ENCODE data around the gene SP5.

The SP5 gene

DNA sequence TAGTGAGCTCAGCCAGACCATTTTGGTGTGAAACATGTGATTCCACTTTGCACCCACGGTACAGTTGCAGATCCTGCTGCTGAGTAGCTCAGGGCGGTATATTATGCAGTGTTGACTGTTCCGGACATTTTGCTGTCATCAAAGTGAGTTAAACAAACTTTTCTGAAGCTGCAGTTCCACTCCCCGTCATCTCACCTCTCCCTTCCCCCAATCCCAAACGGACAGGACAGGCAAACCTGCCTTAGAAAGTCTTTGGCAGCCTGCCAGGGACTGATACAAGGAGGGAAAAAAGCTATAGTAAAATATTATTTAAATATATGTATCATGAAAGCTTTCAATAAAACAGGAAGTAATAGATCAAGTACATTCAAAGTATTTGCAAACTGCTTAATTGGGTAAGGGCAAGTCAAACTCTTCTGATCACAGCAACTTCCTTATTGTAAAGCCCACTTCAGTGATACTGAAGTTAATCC lies 35.5 kb upstream of the SP5 start:
- no peaks in the 10 kb centered on the region for H3K9me3 ChIP-seq (ENCODE audit: control extremely low read depth in 1 of 5, control insufficient read depth in 4 of 5, insufficient read depth in 2 of 5, low read depth in 1 of 5, low read length in 4 of 5)
- no peak overlapping the region for H3K4me3 ChIP-seq (ENCODE audit: control insufficient read depth in 1 of 7, extremely low read depth in 1 of 7, insufficient read depth in 4 of 7, low read depth in 2 of 7, low read length in 6 of 7)
- 91% methylated on average over 2 of the region's 5 CpGs for WGBS (ENCODE audit: insufficient coverage)
- POLR2A ChIA-PET = interaction anchor here (0.6 kb wide), 2 partner anchors 12 to 397 kb away, joined by 5 to 7 read pairs; no protein-coding TSS in a partner anchor
- no peaks in the 10 kb centered on the region for H3K36me3 ChIP-seq (ENCODE audit: control insufficient read depth in 4 of 4, insufficient read depth in 4 of 4, low read length in 3 of 4)
- H3K4me1 ChIP-seq (ENCODE audit: control extremely low read depth in 1 of 4, control insufficient read depth in 4 of 4, insufficient read depth in 4 of 4, low read length in 3 of 4) = no peaks in the 10 kb centered on the region
- DNase-seq = no peak
- CTCF ChIA-PET = no interaction called here
- no peak overlapping the region for H3K27ac ChIP-seq (ENCODE audit: insufficient read depth in 1 of 2, low read depth in 1 of 2, low read length in 2 of 2, poor library complexity in 1 of 2, severe bottlenecking in 2 of 2)
- no peaks in the 10 kb centered on the region for H3K27me3 ChIP-seq (replicated peaks in 2 of 5; ENCODE audit: control insufficient read depth in 4 of 5, insufficient read depth in 5 of 5, low read length in 4 of 5)

- POLR2A ChIA-PET = interaction anchor here (0.6 kb wide), 2 partner anchors 12 to 398 kb away, joined by 5 to 7 read pairs; no protein-coding TSS in a partner anchor
- H3K9me3 ChIP-seq (ENCODE audit: control extremely low read depth in 1 of 5, control insufficient read depth in 4 of 5, insufficient read depth in 2 of 5, low read depth in 1 of 5, low read length in 4 of 5) = no peaks in the 10 kb centered on the region
- no peak overlapping the region for H3K27ac ChIP-seq (ENCODE audit: insufficient read depth in 1 of 2, low read depth in 1 of 2, low read length in 2 of 2, poor library complexity in 1 of 2, severe bottlenecking in 2 of 2)
- H3K4me1 ChIP-seq (ENCODE audit: control extremely low read depth in 1 of 4, control insufficient read depth in 4 of 4, insufficient read depth in 4 of 4, low read length in 3 of 4) = no peaks in the 10 kb centered on the region
- 90% methylated on average over 2 of the region's 2 CpGs for WGBS (ENCODE audit: insufficient coverage)
- DNase-seq = no peak
- H3K4me3 ChIP-seq (ENCODE audit: control insufficient read depth in 1 of 7, extremely low read depth in 1 of 7, insufficient read depth in 4 of 7, low read depth in 2 of 7, low read length in 6 of 7) = no peak overlapping the region
- CTCF ChIA-PET = no interaction called here
- H3K36me3 ChIP-seq (ENCODE audit: control insufficient read depth in 4 of 4, insufficient read depth in 4 of 4, low read length in 3 of 4) = no peaks in the 10 kb centered on the region
- no peaks in the 10 kb centered on the region for H3K27me3 ChIP-seq (replicated peaks in 2 of 5; ENCODE audit: control insufficient read depth in 4 of 5, insufficient read depth in 5 of 5, low read length in 4 of 5)
Observed at GRCh38 chr2:170680172-170680941, 34.8 kb upstream of the SP5 start.

DNA sequence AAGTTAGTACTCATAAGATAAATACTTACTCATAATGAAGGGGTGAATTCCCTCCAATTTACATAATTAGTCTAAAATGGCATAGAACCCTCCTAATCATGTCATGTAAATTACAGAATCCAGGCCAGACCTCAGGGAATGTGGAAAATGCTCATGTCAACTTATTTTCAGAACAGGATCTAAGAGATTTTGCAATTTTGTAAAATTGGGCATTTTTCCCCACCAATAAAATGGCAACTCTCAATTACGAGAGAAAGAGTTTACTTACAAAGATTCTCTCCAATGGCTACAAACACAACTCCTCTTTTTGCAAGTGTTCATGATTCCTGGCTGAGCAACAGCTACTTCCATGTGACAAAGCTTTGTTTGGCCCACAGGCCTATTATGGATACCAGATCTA lies 33.8 kb upstream of the SP5 start:
- H3K4me1 ChIP-seq (ENCODE audit: control extremely low read depth in 1 of 4, control insufficient read depth in 4 of 4, insufficient read depth in 4 of 4, low read length in 3 of 4) = no peaks in the 10 kb centered on the region
- peaks cover 0 to 5% (median 0%) of the 10 kb centered on the region in 5 experiments for H3K27me3 ChIP-seq (replicated peaks in 2 of 5; ENCODE audit: control insufficient read depth in 4 of 5, insufficient read depth in 5 of 5, low read length in 4 of 5)
- WGBS (ENCODE audit: insufficient coverage) = 90% methylated on average over 1 of the region's 1 CpG
- ChIA-PET CTCF (interaction anchor here (0.6 kb wide), 1 partner anchor 65 kb away, joined by 3 read pairs; no protein-coding TSS in a partner anchor), POLR2A (no interaction called here)
- no peak overlapping the region for H3K27ac ChIP-seq (ENCODE audit: insufficient read depth in 1 of 2, low read depth in 1 of 2, low read length in 2 of 2, poor library complexity in 1 of 2, severe bottlenecking in 2 of 2)
- H3K36me3 ChIP-seq (ENCODE audit: control insufficient read depth in 4 of 4, insufficient read depth in 4 of 4, low read length in 3 of 4) = no peaks in the 10 kb centered on the region
- no peak for DNase-seq
- H3K4me3 ChIP-seq (ENCODE audit: control insufficient read depth in 1 of 7, extremely low read depth in 1 of 7, insufficient read depth in 4 of 7, low read depth in 2 of 7, low read length in 6 of 7) = no peak overlapping the region
- no peaks in the 10 kb centered on the region for H3K9me3 ChIP-seq (ENCODE audit: control extremely low read depth in 1 of 5, control insufficient read depth in 4 of 5, insufficient read depth in 2 of 5, low read depth in 1 of 5, low read length in 4 of 5)

- DNase-seq = no peak
- Histone ChIP-seq H3K4me3 (ENCODE audit: control insufficient read depth in 1 of 7, extremely low read depth in 1 of 7, insufficient read depth in 4 of 7, low read depth in 2 of 7, low read length in 6 of 7) (no peak overlapping the region), H3K27me3 (replicated peaks in 2 of 5; ENCODE audit: control insufficient read depth in 4 of 5, insufficient read depth in 5 of 5, low read length in 4 of 5) (peaks cover 0 to 5% (median 0%) of the 10 kb centered on the region in 5 experiments), H3K36me3 (ENCODE audit: control insufficient read depth in 4 of 4, insufficient read depth in 4 of 4, low read length in 3 of 4) (no peaks in the 10 kb centered on the region), H3K4me1 (ENCODE audit: control extremely low read depth in 1 of 4, control insufficient read depth in 4 of 4, insufficient read depth in 4 of 4, low read length in 3 of 4) (no peaks in the 10 kb centered on the region), H3K27ac (ENCODE audit: insufficient read depth in 1 of 2, low read depth in 1 of 2, low read length in 2 of 2, poor library complexity in 1 of 2, severe bottlenecking in 2 of 2) (no peak overlapping the region), H3K9me3 (ENCODE audit: control extremely low read depth in 1 of 5, control insufficient read depth in 4 of 5, insufficient read depth in 2 of 5, low read depth in 1 of 5, low read length in 4 of 5) (no peaks in the 10 kb centered on the region)
- 92% methylated on average over 4 of the region's 4 CpGs for WGBS (ENCODE audit: insufficient coverage)
- POLR2A ChIA-PET = no interaction called here
- CTCF ChIA-PET = no interaction called here
Observed at GRCh38 chr2:170685591-170685990, 29.5 kb upstream of the SP5 start.

GRCh38 chr2:170689481-170689880 lies 25.7 kb upstream of the SP5 start:
- H3K27me3 ChIP-seq (replicated peaks in 2 of 5; ENCODE audit: control insufficient read depth in 4 of 5, insufficient read depth in 5 of 5, low read length in 4 of 5) = peaks cover 0 to 7% (median 0%) of the 10 kb centered on the region in 5 experiments
- CTCF ChIA-PET = no interaction called here
- H3K4me1 ChIP-seq (ENCODE audit: control extremely low read depth in 1 of 4, control insufficient read depth in 4 of 4, insufficient read depth in 4 of 4, low read length in 3 of 4) = no peaks in the 10 kb centered on the region
- no peak for DNase-seq
- H3K9me3 ChIP-seq (ENCODE audit: control extremely low read depth in 1 of 5, control insufficient read depth in 4 of 5, insufficient read depth in 2 of 5, low read depth in 1 of 5, low read length in 4 of 5) = no peaks in the 10 kb centered on the region
- POLR2A ChIA-PET = no interaction called here
- H3K27ac ChIP-seq (ENCODE audit: insufficient read depth in 1 of 2, low read depth in 1 of 2, low read length in 2 of 2, poor library complexity in 1 of 2, severe bottlenecking in 2 of 2) = no peak overlapping the region
- 91% methylated on average over 4 of the region's 5 CpGs for WGBS (ENCODE audit: insufficient coverage)
- H3K36me3 ChIP-seq (ENCODE audit: control insufficient read depth in 4 of 4, insufficient read depth in 4 of 4, low read length in 3 of 4) = no peaks in the 10 kb centered on the region
- H3K4me3 ChIP-seq (ENCODE audit: control insufficient read depth in 1 of 7, extremely low read depth in 1 of 7, insufficient read depth in 4 of 7, low read depth in 2 of 7, low read length in 6 of 7) = no peak overlapping the region

GRCh38 chr2:170690640-170691039 lies 24.5 kb upstream of the SP5 start:
- DNase-seq = no peak
- H3K36me3 ChIP-seq (ENCODE audit: control insufficient read depth in 4 of 4, insufficient read depth in 4 of 4, low read length in 3 of 4) = no peaks in the 10 kb centered on the region
- WGBS (ENCODE audit: insufficient coverage) = 90% methylated on average over 4 of the region's 8 CpGs
- no peak overlapping the region for H3K4me3 ChIP-seq (ENCODE audit: control insufficient read depth in 1 of 7, extremely low read depth in 1 of 7, insufficient read depth in 4 of 7, low read depth in 2 of 7, low read length in 6 of 7)
- no peaks in the 10 kb centered on the region for H3K4me1 ChIP-seq (ENCODE audit: control extremely low read depth in 1 of 4, control insufficient read depth in 4 of 4, insufficient read depth in 4 of 4, low read length in 3 of 4)
- H3K27me3 ChIP-seq (replicated peaks in 2 of 5; ENCODE audit: control insufficient read depth in 4 of 5, insufficient read depth in 5 of 5, low read length in 4 of 5) = peaks cover 0 to 6% (median 0%) of the 10 kb centered on the region in 5 experiments
- H3K27ac ChIP-seq (ENCODE audit: insufficient read depth in 1 of 2, low read depth in 1 of 2, low read length in 2 of 2, poor library complexity in 1 of 2, severe bottlenecking in 2 of 2) = no peak overlapping the region
- no peaks in the 10 kb centered on the region for H3K9me3 ChIP-seq (ENCODE audit: control extremely low read depth in 1 of 5, control insufficient read depth in 4 of 5, insufficient read depth in 2 of 5, low read depth in 1 of 5, low read length in 4 of 5)
- ChIA-PET POLR2A (no interaction called here), CTCF (no interaction called here)

- Histone ChIP-seq H3K36me3 (ENCODE audit: control insufficient read depth in 4 of 4, insufficient read depth in 4 of 4, low read length in 3 of 4) (no peaks in the 10 kb centered on the region), H3K27ac (ENCODE audit: insufficient read depth in 1 of 2, low read depth in 1 of 2, low read length in 2 of 2, poor library complexity in 1 of 2, severe bottlenecking in 2 of 2) (no peak overlapping the region), H3K9me3 (ENCODE audit: control extremely low read depth in 1 of 5, control insufficient read depth in 4 of 5, insufficient read depth in 2 of 5, low read depth in 1 of 5, low read length in 4 of 5) (no peaks in the 10 kb centered on the region), H3K27me3 (replicated peaks in 2 of 5; ENCODE audit: control insufficient read depth in 4 of 5, insufficient read depth in 5 of 5, low read length in 4 of 5) (peaks cover 0 to 4% (median 0%) of the 10 kb centered on the region in 5 experiments), H3K4me3 (ENCODE audit: control insufficient read depth in 1 of 7, extremely low read depth in 1 of 7, insufficient read depth in 4 of 7, low read depth in 2 of 7, low read length in 6 of 7) (no peak overlapping the region), H3K4me1 (ENCODE audit: control extremely low read depth in 1 of 4, control insufficient read depth in 4 of 4, insufficient read depth in 4 of 4, low read length in 3 of 4) (no peaks in the 10 kb centered on the region)
- POLR2A ChIA-PET = no interaction called here
- DNase-seq = no peak
- 87% methylated on average over 10 of the region's 11 CpGs for WGBS (ENCODE audit: insufficient coverage)
- CTCF ChIA-PET = no interaction called here
Observed at GRCh38 chr2:170694316-170694715, 20.8 kb upstream of the SP5 start.

Measured in common myeloid progenitor, CD34-positive (primary cell).